ENCODE measurements around the gene BTNL9. TPM values are rescaled to one million over a fixed set of nuclear protein-coding genes. Genes with fewer than 3 reads are reported as not detected.

BTNL9 gene
- polyA plus RNA-seq, 1 experiment = not detected

DNA sequence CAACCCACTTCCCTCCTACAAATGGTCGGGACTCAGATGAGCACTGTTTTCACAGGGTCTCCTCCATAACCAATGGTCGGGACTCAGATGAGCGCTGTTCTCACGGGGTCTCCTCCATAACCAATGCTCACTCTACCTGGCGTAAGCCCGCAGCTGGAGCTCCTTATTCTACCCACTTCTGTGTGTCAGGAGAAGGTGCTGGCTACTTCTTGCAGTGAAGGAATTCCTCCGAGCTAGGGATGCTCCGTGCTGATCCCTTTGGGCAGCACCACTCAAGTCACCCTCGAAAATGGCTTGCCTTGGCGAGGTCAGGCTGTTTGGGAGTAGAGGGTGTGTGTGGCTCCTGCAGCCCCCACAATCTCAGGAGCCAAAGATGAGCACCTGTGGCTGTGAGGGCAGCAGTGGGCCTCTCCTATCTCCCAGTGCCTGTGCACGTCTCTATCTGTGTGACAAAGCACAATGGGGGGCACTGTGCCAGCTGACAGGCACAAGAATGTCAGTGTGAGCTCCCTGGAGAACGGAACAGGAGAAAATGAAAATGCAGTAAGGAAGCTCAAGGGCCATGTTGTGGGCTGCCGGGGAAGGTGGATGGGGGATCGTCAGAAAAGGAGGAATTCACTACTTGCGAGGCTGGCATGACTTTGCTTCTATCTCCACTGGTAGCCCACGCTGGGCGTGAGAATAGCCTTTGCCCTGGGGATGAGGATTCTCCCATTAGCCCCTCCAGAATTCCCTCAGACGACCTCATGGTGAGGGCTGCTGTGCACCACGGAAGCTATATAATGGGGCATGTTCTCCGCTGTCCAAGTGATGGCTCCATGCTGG lies 3.9 kb upstream of the BTNL9 start:
- H3K27me3 ChIP-seq (ENCODE audit: control insufficient read depth, insufficient read depth, low read length) = no peaks in the 10 kb centered on the region
- peaks cover 14% of the 10 kb centered on the region; the same call in 1 of the 2 replicates for H3K9me3 ChIP-seq (ENCODE audit: control insufficient read depth, insufficient read depth, low read length)
- H3K27ac ChIP-seq (ENCODE audit: low read depth, low read length) = no peak overlapping the region
- TF ChIP-seq, protein P1, sequence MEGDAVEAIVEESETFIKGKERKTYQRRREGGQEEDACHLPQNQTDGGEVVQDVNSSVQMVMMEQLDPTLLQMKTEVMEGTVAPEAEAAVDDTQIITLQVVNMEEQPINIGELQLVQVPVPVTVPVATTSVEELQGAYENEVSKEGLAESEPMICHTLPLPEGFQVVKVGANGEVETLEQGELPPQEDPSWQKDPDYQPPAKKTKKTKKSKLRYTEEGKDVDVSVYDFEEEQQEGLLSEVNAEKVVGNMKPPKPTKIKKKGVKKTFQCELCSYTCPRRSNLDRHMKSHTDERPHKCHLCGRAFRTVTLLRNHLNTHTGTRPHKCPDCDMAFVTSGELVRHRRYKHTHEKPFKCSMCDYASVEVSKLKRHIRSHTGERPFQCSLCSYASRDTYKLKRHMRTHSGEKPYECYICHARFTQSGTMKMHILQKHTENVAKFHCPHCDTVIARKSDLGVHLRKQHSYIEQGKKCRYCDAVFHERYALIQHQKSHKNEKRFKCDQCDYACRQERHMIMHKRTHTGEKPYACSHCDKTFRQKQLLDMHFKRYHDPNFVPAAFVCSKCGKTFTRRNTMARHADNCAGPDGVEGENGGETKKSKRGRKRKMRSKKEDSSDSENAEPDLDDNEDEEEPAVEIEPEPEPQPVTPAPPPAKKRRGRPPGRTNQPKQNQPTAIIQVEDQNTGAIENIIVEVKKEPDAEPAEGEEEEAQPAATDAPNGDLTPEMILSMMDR (IDR thresholded peaks at IDR 0.05; ENCODE audit: low read depth, low read length) = no peak
- ChIA-PET POLR2A (no interaction called here), CTCF (no interaction called here)
- DNase-seq (ENCODE audit: low read depth, low spot score) = no peak
- no peak overlapping the region for H3K4me3 ChIP-seq (ENCODE audit: low read depth, low read length)

DNA sequence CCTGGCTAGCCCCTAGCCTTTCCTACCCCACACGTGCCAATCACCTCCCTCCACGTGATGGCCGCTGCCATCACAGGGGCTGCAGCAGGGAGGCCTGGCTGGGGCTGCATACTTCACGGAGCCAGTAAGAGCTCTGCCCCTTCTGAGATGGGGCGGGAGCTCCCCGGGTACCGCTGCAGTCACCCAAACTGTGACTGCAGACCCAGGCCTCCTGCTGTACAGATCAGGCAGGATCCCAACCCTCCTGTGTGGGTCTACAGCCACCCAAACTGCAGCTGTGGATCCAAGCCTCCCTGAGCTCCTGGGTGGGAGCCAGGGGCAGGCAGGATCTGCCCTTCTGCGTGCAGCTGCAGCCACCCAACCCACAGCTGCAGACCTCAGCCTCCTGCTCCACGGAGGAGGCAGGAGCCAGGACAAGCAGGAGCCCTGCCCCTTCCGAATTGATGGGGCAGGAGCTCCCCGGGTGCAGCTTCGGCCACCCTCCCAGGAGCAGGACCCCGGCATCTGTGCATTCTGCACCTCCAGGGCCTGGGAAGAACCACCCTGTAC lies 3.2 kb upstream of the BTNL9 start:
- CTCF ChIA-PET = no interaction called here
- POLR2A ChIA-PET = no interaction called here
- Histone ChIP-seq H3K4me3 (ENCODE audit: low read depth, low read length) (no peak overlapping the region), H3K9me3 (ENCODE audit: control insufficient read depth, insufficient read depth, low read length) (peaks cover 12% of the 10 kb centered on the region; the same call in 1 of the 2 replicates), H3K27me3 (ENCODE audit: control insufficient read depth, insufficient read depth, low read length) (no peaks in the 10 kb centered on the region), H3K27ac (ENCODE audit: low read depth, low read length) (no peak overlapping the region)
- no peak for DNase-seq (ENCODE audit: low read depth, low spot score)
- TF ChIP-seq, protein P1 (IDR thresholded peaks at IDR 0.05; ENCODE audit: low read depth, low read length) = no peak

DNA sequence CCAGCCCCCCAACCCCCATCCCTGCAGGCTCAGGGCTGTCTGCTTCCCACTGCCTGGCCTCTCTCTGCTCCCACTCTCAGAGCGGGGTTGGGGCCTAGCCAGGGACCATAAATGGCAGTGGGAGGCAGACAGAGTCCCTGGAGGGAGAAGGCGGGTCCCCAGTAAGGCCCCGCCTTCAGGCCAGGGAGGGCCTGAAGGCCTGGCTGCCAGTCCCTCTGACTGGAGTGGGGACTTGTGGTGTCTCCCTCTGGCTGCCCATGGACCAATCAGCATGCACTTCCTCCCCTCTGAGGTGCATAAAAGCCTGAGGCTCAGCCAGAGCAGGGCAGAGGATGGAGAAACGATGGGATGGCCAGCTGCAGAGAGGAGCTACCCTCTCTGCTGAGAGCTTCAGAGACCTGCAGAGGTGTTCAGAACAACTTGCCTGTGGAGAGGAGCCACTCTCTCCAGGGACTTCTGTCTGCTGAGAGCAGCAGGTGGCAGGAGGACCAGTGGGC lies 2.7 kb upstream of the BTNL9 start:
- TF ChIP-seq, protein P1 (IDR thresholded peaks at IDR 0.05; ENCODE audit: low read depth, low read length) = no peak
- H3K27me3 ChIP-seq (ENCODE audit: control insufficient read depth, insufficient read depth, low read length) = no peaks in the 10 kb centered on the region
- CTCF ChIA-PET = no interaction called here
- peaks cover 7% of the 10 kb centered on the region; the same call in 1 of the 2 replicates for H3K9me3 ChIP-seq (ENCODE audit: control insufficient read depth, insufficient read depth, low read length)
- H3K4me3 ChIP-seq (ENCODE audit: low read depth, low read length) = no peak overlapping the region
- POLR2A ChIA-PET = no interaction called here
- DNase-seq (ENCODE audit: low read depth, low spot score) = no peak
- H3K27ac ChIP-seq (ENCODE audit: low read depth, low read length) = no peak overlapping the region

DNA sequence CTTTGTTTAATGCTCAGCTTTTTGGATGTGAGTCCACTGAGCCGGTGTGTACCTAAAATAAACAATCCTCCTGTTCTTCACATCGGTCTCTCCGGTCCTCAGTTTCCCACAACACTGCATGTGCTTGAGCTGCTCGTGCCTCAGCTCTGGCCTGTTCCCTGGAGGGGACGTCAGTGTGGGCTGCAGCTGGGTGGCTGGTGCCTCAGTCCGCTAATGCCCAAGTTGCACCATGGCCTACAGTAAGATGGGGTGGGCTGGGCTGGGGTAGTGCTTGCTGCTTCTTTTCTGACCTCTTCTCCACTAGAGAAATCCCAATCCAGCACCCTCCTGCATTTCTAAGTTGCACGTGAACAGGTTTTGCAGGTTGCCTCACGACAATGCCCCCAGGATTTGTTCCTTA lies 595 bp upstream of the BTNL9 start:
- TF ChIP-seq, protein P1 (IDR thresholded peaks at IDR 0.05; ENCODE audit: low read depth, low read length) = no peak
- ChIA-PET CTCF (no interaction called here), POLR2A (no interaction called here)
- DNase-seq (ENCODE audit: low read depth, low spot score) = no peak
- no peak overlapping the region for H3K4me3 ChIP-seq (ENCODE audit: low read depth, low read length)
- peaks cover 5% of the 10 kb centered on the region; the same call in 1 of the 2 replicates for H3K9me3 ChIP-seq (ENCODE audit: control insufficient read depth, insufficient read depth, low read length)
- H3K27me3 ChIP-seq (ENCODE audit: control insufficient read depth, insufficient read depth, low read length) = no peaks in the 10 kb centered on the region
- H3K27ac ChIP-seq (ENCODE audit: low read depth, low read length) = no peak overlapping the region

DNA sequence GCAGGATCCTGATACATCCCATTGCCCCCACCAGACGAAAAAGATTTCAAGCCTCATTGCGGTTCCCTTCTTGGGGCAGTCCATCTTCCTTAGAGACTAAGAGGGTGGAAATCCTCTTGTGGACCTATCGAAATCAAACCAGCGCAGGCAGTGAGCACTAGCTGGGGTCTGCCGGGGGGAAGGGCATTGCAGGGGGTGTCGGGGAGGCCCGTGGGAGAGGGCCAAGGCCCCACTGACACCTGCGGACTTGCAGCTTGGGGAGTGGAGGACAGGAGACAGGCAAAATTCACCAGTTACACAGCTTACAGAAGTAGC lies 522 bp downstream of the BTNL9 start:
- ChIA-PET CTCF (no interaction called here), POLR2A (no interaction called here)
- H3K4me3 ChIP-seq (ENCODE audit: low read depth, low read length) = no peak overlapping the region
- no peak overlapping the region for H3K27ac ChIP-seq (ENCODE audit: low read depth, low read length)
- peaks cover 5% of the 10 kb centered on the region; the same call in 1 of the 2 replicates for H3K9me3 ChIP-seq (ENCODE audit: control insufficient read depth, insufficient read depth, low read length)
- DNase-seq (ENCODE audit: low read depth, low spot score) = no peak
- H3K27me3 ChIP-seq (ENCODE audit: control insufficient read depth, insufficient read depth, low read length) = no peaks in the 10 kb centered on the region
- TF ChIP-seq, protein P1 (IDR thresholded peaks at IDR 0.05; ENCODE audit: low read depth, low read length) = no peak
